ENCODE measurements around the gene BEAN1.
A peak's percentile ranks its signal among the peaks of the same experiment; 100 is the strongest.

Gene BEAN1

DNA sequence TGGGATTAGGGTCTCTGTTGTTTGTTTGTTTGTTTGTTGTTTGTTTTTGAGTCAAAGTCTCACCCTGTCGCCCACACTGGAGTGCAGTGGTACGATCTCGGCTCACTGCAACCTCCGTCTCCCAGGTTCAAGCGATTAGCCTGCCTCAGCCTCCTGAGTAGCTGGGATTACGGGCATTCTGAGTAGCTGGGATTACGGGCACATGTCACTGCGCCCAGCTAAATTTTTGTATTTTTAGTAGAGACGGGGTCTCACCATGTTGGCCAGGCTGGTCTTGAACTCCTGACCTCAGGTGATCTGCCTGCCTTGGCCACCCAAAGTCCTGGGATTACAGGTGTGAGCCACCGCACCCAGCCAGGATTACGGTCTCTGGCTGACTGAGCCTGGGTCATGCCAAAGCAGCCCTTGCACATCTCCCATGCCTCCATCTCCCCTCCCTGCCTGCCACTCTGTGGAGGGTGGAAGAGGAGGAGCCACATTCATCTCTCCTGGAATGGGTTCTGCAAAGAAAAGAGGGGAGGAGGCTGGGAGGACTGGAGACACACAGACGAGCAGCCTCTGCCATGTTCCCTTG, 59.2 kb downstream of the BEAN1 start:
- no peak for ATAC-seq
- TF ChIP-seq ZNF70 (CRISPR knock-in tag; IDR thresholded peaks at IDR 0.05) (no peak), ARNTL (CRISPR knock-in tag; IDR thresholded peaks at IDR 0.05; ENCODE audit: borderline replicate concordance, low read depth) (no peak), ZC3H10 (CRISPR knock-in tag; IDR thresholded peaks at IDR 0.05) (no peak), GLIS3 (CRISPR knock-in tag; IDR thresholded peaks at IDR 0.05) (no peak)

DNA sequence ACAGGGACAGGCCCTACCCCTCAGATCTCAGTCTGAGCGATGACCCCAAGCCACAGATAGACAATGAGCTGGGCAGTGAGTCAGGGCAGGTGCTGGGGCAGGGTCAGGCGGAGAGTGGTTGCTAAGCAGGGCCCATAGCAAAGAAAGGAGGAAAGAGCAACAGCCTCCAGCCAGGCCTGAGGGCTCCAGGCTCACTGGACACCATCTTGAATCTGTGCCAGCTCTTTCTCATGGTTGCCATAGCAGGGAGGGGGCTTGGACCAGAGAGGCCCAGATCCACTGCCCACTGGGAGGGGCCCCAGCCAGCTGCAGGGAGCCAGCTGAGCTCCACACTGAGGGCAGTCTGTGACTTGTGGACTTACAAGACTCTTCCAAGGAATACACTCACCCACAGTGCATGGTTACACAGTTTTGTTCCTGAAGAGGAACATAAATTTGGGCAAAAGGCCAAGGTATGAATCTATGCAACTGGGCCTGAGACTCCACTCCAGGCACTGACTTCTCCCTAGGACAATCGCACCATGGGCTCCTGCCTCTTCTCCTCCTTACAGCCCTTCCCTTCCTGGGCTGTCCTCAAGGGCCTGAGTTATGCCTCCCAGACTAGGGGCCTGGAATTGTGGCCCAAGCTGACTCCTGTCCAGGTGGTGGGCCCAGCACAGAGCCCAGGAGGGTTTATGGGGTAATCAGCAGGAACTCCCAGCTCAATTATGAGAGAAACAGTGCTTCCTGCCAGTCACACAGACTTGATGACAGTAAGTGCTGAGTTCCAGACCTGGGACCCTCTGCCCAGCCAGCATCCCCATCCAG, 59.9 kb downstream of the BEAN1 start:
- TF ChIP-seq ZC3H10 (CRISPR knock-in tag; IDR thresholded peaks at IDR 0.05) (no peak), TCF4 (CRISPR knock-in tag; IDR thresholded peaks at IDR 0.05; ENCODE audit: borderline replicate concordance) (no peak), ZFP3 (CRISPR knock-in tag; IDR thresholded peaks at IDR 0.05) (no peak), ZNF8 (CRISPR knock-in tag; IDR thresholded peaks at IDR 0.05) (no peak), ARNTL (CRISPR knock-in tag; IDR thresholded peaks at IDR 0.05; ENCODE audit: borderline replicate concordance, low read depth) (no peak), TOX (CRISPR knock-in tag; IDR thresholded peaks at IDR 0.05; ENCODE audit: borderline replicate concordance) (no peak), SNAI2 (CRISPR knock-in tag; IDR thresholded peaks at IDR 0.05) (no peak), ISL1 (CRISPR knock-in tag; IDR thresholded peaks at IDR 0.05) (no peak), BACH2 (CRISPR knock-in tag; IDR thresholded peaks at IDR 0.05; ENCODE audit: borderline replicate concordance) (no peak)
- TF ChIP-seq, protein P1, sequence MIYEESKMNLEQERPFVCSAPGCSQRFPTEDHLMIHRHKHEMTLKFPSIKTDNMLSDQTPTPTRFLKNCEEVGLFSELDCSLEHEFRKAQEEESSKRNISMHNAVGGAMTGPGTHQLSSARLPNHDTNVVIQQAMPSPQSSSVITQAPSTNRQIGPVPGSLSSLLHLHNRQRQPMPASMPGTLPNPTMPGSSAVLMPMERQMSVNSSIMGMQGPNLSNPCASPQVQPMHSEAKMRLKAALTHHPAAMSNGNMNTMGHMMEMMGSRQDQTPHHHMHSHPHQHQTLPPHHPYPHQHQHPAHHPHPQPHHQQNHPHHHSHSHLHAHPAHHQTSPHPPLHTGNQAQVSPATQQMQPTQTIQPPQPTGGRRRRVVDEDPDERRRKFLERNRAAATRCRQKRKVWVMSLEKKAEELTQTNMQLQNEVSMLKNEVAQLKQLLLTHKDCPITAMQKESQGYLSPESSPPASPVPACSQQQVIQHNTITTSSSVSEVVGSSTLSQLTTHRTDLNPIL (CRISPR knock-in tag; IDR thresholded peaks at IDR 0.05; ENCODE audit: low read depth) = no peak
- TF ChIP-seq, protein P2, sequence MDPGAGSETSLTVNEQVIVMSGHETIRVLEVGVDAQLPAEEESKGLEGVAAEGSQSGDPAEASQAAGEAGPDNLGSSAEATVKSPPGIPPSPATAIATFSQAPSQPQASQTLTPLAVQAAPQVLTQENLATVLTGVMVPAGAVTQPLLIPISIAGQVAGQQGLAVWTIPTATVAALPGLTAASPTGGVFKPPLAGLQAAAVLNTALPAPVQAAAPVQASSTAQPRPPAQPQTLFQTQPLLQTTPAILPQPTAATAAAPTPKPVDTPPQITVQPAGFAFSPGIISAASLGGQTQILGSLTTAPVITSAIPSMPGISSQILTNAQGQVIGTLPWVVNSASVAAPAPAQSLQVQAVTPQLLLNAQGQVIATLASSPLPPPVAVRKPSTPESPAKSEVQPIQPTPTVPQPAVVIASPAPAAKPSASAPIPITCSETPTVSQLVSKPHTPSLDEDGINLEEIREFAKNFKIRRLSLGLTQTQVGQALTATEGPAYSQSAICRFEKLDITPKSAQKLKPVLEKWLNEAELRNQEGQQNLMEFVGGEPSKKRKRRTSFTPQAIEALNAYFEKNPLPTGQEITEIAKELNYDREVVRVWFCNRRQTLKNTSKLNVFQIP (CRISPR knock-in tag; IDR thresholded peaks at IDR 0.05; ENCODE audit: borderline replicate concordance, low read depth) = no peak
- TF ChIP-seq, protein P3, sequence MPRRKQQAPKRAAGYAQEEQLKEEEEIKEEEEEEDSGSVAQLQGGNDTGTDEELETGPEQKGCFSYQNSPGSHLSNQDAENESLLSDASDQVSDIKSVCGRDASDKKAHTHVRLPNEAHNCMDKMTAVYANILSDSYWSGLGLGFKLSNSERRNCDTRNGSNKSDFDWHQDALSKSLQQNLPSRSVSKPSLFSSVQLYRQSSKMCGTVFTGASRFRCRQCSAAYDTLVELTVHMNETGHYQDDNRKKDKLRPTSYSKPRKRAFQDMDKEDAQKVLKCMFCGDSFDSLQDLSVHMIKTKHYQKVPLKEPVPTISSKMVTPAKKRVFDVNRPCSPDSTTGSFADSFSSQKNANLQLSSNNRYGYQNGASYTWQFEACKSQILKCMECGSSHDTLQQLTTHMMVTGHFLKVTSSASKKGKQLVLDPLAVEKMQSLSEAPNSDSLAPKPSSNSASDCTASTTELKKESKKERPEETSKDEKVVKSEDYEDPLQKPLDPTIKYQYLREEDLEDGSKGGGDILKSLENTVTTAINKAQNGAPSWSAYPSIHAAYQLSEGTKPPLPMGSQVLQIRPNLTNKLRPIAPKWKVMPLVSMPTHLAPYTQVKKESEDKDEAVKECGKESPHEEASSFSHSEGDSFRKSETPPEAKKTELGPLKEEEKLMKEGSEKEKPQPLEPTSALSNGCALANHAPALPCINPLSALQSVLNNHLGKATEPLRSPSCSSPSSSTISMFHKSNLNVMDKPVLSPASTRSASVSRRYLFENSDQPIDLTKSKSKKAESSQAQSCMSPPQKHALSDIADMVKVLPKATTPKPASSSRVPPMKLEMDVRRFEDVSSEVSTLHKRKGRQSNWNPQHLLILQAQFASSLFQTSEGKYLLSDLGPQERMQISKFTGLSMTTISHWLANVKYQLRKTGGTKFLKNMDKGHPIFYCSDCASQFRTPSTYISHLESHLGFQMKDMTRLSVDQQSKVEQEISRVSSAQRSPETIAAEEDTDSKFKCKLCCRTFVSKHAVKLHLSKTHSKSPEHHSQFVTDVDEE (CRISPR knock-in tag; IDR thresholded peaks at IDR 0.05) = no peak
- ATAC-seq = peak; percentile 61

DNA sequence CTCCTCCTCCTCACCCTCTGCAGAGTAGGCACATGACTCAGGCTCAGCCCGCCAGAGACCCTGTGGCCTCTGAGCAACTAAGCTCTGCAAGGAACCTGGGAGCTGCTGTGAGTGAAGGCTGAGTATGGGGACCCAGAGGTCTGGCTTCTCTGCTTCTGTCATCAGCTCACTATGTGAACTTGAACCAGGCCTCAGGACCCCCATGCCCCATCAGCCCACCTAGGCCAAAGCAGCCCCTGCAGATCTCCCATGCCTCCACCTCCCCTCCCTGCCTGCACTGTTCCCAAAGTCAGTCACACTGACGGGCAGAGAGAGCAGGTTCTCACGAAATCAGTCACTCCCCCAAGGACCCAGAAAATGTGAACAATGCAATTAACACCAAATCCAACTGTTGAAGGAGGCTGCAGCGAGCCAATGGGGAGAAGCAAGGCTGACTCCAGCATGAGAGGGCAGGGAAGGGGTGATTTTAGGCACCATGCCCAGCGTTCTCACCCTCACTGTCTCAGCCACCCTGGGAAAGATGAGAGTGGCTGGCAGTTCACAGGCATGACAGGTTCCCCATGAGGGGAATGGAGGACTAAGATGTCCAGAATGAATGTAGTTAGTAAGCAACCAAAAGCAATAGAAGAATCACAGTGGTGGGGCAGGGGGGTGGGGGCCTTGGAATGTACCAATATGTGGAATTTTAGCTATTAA, 60.6 kb downstream of the BEAN1 start:
- TF ChIP-seq ESRRG (CRISPR knock-in tag; IDR thresholded peaks at IDR 0.05) (no peak), ARNTL (CRISPR knock-in tag; IDR thresholded peaks at IDR 0.05; ENCODE audit: borderline replicate concordance, low read depth) (no peak), ZC3H10 (CRISPR knock-in tag; IDR thresholded peaks at IDR 0.05) (no peak), ZFP3 (CRISPR knock-in tag; IDR thresholded peaks at IDR 0.05) (no peak), GLIS3 (CRISPR knock-in tag; IDR thresholded peaks at IDR 0.05) (no peak), RARB (CRISPR knock-in tag; IDR thresholded peaks at IDR 0.05) (no peak), PPARA (CRISPR knock-in tag; IDR thresholded peaks at IDR 0.05; ENCODE audit: borderline replicate concordance) (no peak), ZNF8 (CRISPR knock-in tag; IDR thresholded peaks at IDR 0.05) (no peak), SNAI2 (CRISPR knock-in tag; IDR thresholded peaks at IDR 0.05) (no peak), ZFP30 (CRISPR knock-in tag; IDR thresholded peaks at IDR 0.05) (no peak), ISL1 (CRISPR knock-in tag; IDR thresholded peaks at IDR 0.05) (no peak), BACH2 (CRISPR knock-in tag; IDR thresholded peaks at IDR 0.05; ENCODE audit: borderline replicate concordance) (no peak)
- TF ChIP-seq, protein P4, sequence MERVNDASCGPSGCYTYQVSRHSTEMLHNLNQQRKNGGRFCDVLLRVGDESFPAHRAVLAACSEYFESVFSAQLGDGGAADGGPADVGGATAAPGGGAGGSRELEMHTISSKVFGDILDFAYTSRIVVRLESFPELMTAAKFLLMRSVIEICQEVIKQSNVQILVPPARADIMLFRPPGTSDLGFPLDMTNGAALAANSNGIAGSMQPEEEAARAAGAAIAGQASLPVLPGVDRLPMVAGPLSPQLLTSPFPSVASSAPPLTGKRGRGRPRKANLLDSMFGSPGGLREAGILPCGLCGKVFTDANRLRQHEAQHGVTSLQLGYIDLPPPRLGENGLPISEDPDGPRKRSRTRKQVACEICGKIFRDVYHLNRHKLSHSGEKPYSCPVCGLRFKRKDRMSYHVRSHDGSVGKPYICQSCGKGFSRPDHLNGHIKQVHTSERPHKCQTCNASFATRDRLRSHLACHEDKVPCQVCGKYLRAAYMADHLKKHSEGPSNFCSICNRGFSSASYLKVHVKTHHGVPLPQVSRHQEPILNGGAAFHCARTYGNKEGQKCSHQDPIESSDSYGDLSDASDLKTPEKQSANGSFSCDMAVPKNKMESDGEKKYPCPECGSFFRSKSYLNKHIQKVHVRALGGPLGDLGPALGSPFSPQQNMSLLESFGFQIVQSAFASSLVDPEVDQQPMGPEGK (CRISPR knock-in tag; IDR thresholded peaks at IDR 0.05; ENCODE audit: borderline replicate concordance) = no peak
- TF ChIP-seq, protein P3 (CRISPR knock-in tag; IDR thresholded peaks at IDR 0.05) = no peak
- TF ChIP-seq, protein P1 (CRISPR knock-in tag; IDR thresholded peaks at IDR 0.05; ENCODE audit: low read depth) = no peak
- ATAC-seq = no peak

Measured in SK-N-SH treated with all-trans-retinoic acid at 6 μM for 48 hours (cell line).